Stimulated activated naive B cell treated with anti-CD40 and anti-IgM and Interleukin-4, amounts not matched to agents 10 μg/mL and 1 μg/mL and 100 μg/mL, for 72 hours (primary cell): ENCODE results near the gene ZNF614.
"Not testable (repeated sequence)": the region's sequence is repeated elsewhere in the genome, so short reads cannot be mapped to it uniquely, and the experiment has no call there.

Source experiments
- ATAC-seq, 2 donors: fragments of 150-1000 bp; cut with Tn5 transposase; replicated peaks; 2 replicates each; pipeline ENCODE4 v1.10.0; 2021; ENCODE audit warnings: moderate library complexity in 1 of 2
- DNase-seq: peaks from one replicate; pipeline ENCODE4 v3.0.0; 2021
- H3K27ac Mint-ChIP-seq: one replicate; pipeline ENCODE4 v1.8.0; 2022; ENCODE audit warnings: mild to moderate bottlenecking, mixed read lengths
- H3K27me3 Mint-ChIP-seq, 2 donors: one replicate each; pipeline ENCODE4 v1.8.0; 2022; ENCODE audit warnings: mixed read lengths in 2 of 2
- H3K36me3 Mint-ChIP-seq, 2 donors: one replicate each; pipeline ENCODE4 v1.8.0; 2022; ENCODE audit warnings: mixed read lengths in 2 of 2, mild to moderate bottlenecking in 1 of 2
- H3K4me1 Mint-ChIP-seq, 2 donors: one replicate each; pipeline ENCODE4 v1.8.0; 2022; ENCODE audit warnings: mixed read lengths in 2 of 2, mild to moderate bottlenecking in 1 of 2
- H3K4me3 Mint-ChIP-seq, 2 donors: one replicate each; pipeline ENCODE4 v1.8.0; 2022; ENCODE audit warnings: mild to moderate bottlenecking in 2 of 2, mixed read lengths in 2 of 2, moderate library complexity in 1 of 2
- H3K9me3 Mint-ChIP-seq, 2 donors: one replicate each; pipeline ENCODE4 v1.8.0; 2022; ENCODE audit warnings: mixed read lengths in 2 of 2, mild to moderate bottlenecking in 1 of 2

Gene ZNF614

GRCh38 chr19:51976852-51977251 is 51.3 kb downstream of the ZNF614 start:
- Mint-ChIP-seq H3K36me3 (peaks cover 80 to 92% of the 10 kb centered on the region in 2 donors), H3K4me1 (peaks cover 0 to 7% of the 10 kb centered on the region in 2 donors), H3K4me3 (no peak overlapping the region), H3K27ac (no peak overlapping the region), H3K9me3 (peaks cover 29 to 33% of the 10 kb centered on the region in 2 donors), H3K27me3 (no peaks in the 10 kb centered on the region)
- no peak for ATAC-seq
- DNase-seq: no peak

- DNase-seq, H3K4me1 Mint-ChIP-seq, H3K4me3 Mint-ChIP-seq, H3K27ac Mint-ChIP-seq, ATAC-seq, H3K27me3 Mint-ChIP-seq: not testable (repeated sequence)
- Mint-ChIP-seq H3K36me3 (peaks cover 81 to 92% of the 10 kb centered on the region in 2 donors), H3K9me3 (peaks cover 28 to 31% of the 10 kb centered on the region in 2 donors)
These were observed 52.4 kb downstream of the ZNF614 start for GRCh38 chr19:51975787-51976186.

- Mint-ChIP-seq H3K27me3 (no peaks in the 10 kb centered on the region), H3K36me3 (peaks cover 81 to 83% of the 10 kb centered on the region in 2 donors), H3K4me3 (no peak overlapping the region), H3K9me3 (peaks cover 28 to 29% of the 10 kb centered on the region in 2 donors), H3K4me1 (no peaks in the 10 kb centered on the region), H3K27ac (no peak overlapping the region)
- ATAC-seq (no peak), DNase-seq (no peak)
These were observed 56.6 kb downstream of the ZNF614 start for GRCh38 chr19:51971624-51972023.

- H3K27ac Mint-ChIP-seq: no peak overlapping the region
- H3K36me3 Mint-ChIP-seq: peaks cover 85% of the 10 kb centered on the region in 2 donors
- H3K9me3 Mint-ChIP-seq: peaks cover 24 to 27% of the 10 kb centered on the region in 2 donors
- H3K4me3 Mint-ChIP-seq: no peak overlapping the region
- ATAC-seq: no peak
- no peak for DNase-seq
- H3K4me1 Mint-ChIP-seq: no peaks in the 10 kb centered on the region
- H3K27me3 Mint-ChIP-seq: no peaks in the 10 kb centered on the region
These were observed 57.5 kb downstream of the ZNF614 start for GRCh38 chr19:51970718-51971117.

GRCh38 chr19:51965583-51965982 is 62.6 kb downstream of the ZNF614 start:
- DNase-seq (no peak), ATAC-seq (no peak)
- peaks cover 86 to 91% of the 10 kb centered on the region in 2 donors for H3K36me3 Mint-ChIP-seq
- no peak overlapping the region for H3K4me3 Mint-ChIP-seq
- peaks cover 42 to 44% of the 10 kb centered on the region in 2 donors for H3K9me3 Mint-ChIP-seq
- no peaks in the 10 kb centered on the region for H3K4me1 Mint-ChIP-seq
- H3K27ac Mint-ChIP-seq: no peak overlapping the region
- no peaks in the 10 kb centered on the region for H3K27me3 Mint-ChIP-seq
